OCI-LY3 (cell line): Measurements from ENCODE around the gene MAST2.

Source experiments
- H2AFZ ChIP-seq: fragments of 200-600, 300-600 bp; shearing (Covaris generic); 2 replicates; pipeline ENCODE4 v1.6.0; 2014; ENCODE audit warnings: antibody characterized with exemption, low read depth, low read length
- H3K27ac ChIP-seq: fragments of 200-600, 300-600 bp; sonication (generic); 2 replicates; pipeline ENCODE4 v1.5.1; 2014; ENCODE audit warnings: mild to moderate bottlenecking, low read length, moderate library complexity, mixed read lengths
- H3K27me3 ChIP-seq: fragments of 200-600, 300-600 bp; sonication (generic); 2 replicates; pipeline ENCODE4 v1.6.1; 2014; ENCODE audit warnings: low read depth, low read length, mixed read lengths
- H3K36me3 ChIP-seq: fragments of 200-600, 300-600 bp; sonication (generic); replicated peaks from 2 replicates; pipeline ENCODE3; 2014; ENCODE audit warnings: low read depth, low read length, mixed read lengths
- H3K4me1 ChIP-seq: fragments of 300-600, 200-600 bp; sonication (generic); 2 replicates; pipeline ENCODE4 v1.6.1; 2014; ENCODE audit warnings: low read length, mixed read lengths
- H3K4me2 ChIP-seq: fragments of 200-600, 300-600 bp; sonication (generic); 2 replicates; pipeline ENCODE4 v1.6.1; 2014; ENCODE audit warnings: low read length, mixed read lengths
- H3K4me3 ChIP-seq: fragments of 300-600, 200-600 bp; sonication (generic); 2 replicates; pipeline ENCODE4 v1.5.1; 2014; ENCODE audit warnings: antibody characterized with exemption, mild to moderate bottlenecking, low read length, moderate library complexity
- H3K79me2 ChIP-seq: fragments of 300-600, 200-600 bp; shearing (Covaris generic); 2 replicates; pipeline ENCODE4 v1.6.1; 2014; ENCODE audit warnings: mild to moderate bottlenecking, low read length, mixed read lengths
- H3K9ac ChIP-seq: fragments of 300-600, 200-600 bp; shearing (Covaris generic); 2 replicates; pipeline ENCODE4 v1.6.0; 2014; ENCODE audit warnings: mild to moderate bottlenecking, low read length, moderate library complexity
- H3K9me3 ChIP-seq: fragments of 200-600, 300-600 bp; shearing (Covaris generic); 2 replicates; pipeline ENCODE4 v1.6.1; 2014; ENCODE audit warnings: low read length, mixed read lengths; ENCODE audit not compliant: insufficient read depth
- H4K20me1 ChIP-seq: fragments of 200-600, 300-600 bp; sonication (generic); 2 replicates; pipeline ENCODE4 v1.6.1; 2016; ENCODE audit warnings: low read length, mixed read lengths; ENCODE audit not compliant: insufficient read depth
- EZH2phosphoT487 ChIP-seq: fragments of 200-600 bp; shearing (Covaris generic); IDR thresholded peaks from 2 replicates; pipeline ENCODE4 v1.6.1; 2018; ENCODE audit warnings: antibody characterized with exemption, mixed run types, low read depth
- TF ChIP-seq, protein P1 (sequence below): fragments of 200-600, 300-600 bp; sonication (generic); IDR thresholded peaks from 2 replicates; pipeline ENCODE4 v1.5.1; 2014; ENCODE audit warnings: antibody characterized with exemption, low read length, low read depth

Gene MAST2

DNA sequence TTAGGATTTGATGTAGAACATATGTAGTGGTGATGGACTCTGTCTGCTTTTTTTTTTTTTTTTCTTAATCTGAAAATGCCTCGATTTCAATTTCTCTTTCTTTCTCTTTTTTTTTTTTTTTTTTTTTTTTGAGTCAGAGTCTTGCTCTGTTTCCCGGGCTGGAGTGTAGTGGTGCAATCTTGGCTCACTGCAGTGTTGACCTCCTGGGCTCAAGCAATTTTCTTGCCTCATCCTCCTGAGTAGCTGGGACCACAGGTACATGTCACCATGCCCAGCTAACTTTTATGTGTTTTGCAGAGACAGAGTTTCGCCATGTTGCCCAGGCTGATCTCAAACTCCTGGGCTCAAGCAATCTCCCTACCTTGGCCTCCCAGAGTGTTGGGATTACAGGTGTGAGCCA lies 17.4 kb downstream of the MAST2 start:
- Histone ChIP-seq H3K27me3 (no peaks in the 10 kb centered on the region), H4K20me1 (no peaks in the 10 kb centered on the region), H3K4me2 (no peak overlapping the region), H3K9ac (no peak overlapping the region), H3K4me1 (peaks cover 8% of the 10 kb centered on the region), H3K9me3 (no peaks in the 10 kb centered on the region), H3K4me3 (no peak overlapping the region), H3K36me3 (no peaks in the 10 kb centered on the region), H3K79me2 (no peaks in the 10 kb centered on the region), H2AFZ (no peak overlapping the region), H3K27ac (no peak overlapping the region)
- TF ChIP-seq EZH2phosphoT487 = no peak
- TF ChIP-seq, protein P1, sequence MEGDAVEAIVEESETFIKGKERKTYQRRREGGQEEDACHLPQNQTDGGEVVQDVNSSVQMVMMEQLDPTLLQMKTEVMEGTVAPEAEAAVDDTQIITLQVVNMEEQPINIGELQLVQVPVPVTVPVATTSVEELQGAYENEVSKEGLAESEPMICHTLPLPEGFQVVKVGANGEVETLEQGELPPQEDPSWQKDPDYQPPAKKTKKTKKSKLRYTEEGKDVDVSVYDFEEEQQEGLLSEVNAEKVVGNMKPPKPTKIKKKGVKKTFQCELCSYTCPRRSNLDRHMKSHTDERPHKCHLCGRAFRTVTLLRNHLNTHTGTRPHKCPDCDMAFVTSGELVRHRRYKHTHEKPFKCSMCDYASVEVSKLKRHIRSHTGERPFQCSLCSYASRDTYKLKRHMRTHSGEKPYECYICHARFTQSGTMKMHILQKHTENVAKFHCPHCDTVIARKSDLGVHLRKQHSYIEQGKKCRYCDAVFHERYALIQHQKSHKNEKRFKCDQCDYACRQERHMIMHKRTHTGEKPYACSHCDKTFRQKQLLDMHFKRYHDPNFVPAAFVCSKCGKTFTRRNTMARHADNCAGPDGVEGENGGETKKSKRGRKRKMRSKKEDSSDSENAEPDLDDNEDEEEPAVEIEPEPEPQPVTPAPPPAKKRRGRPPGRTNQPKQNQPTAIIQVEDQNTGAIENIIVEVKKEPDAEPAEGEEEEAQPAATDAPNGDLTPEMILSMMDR = no peak

DNA sequence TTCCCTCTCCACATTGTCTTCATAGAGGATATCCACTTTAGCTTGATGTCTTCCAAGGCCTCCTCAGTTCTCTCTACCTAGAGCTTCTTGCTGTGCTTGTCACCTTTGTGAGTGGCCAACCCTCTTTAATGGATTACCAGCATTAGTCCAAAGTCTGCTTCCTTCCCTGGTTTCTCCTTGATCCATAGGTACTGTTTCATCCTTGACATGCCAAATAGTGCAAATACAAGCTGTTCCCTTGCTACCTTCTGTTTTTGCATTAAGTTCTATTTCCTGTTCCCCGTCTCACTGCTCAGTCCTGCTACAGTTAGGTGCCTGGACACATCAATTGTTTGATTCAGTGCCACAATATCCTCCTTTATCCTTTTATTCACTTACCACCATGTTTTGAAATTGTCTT lies 19.2 kb downstream of the MAST2 start:
- no peaks in the 10 kb centered on the region for H3K27me3 ChIP-seq
- H4K20me1 ChIP-seq = no peaks in the 10 kb centered on the region
- H3K36me3 ChIP-seq = no peaks in the 10 kb centered on the region
- no peak overlapping the region for H3K9ac ChIP-seq
- no peak for TF ChIP-seq EZH2phosphoT487
- no peaks in the 10 kb centered on the region for H3K9me3 ChIP-seq
- no peaks in the 10 kb centered on the region for H3K79me2 ChIP-seq
- no peak overlapping the region for H3K4me2 ChIP-seq
- H2AFZ ChIP-seq = no peak overlapping the region
- H3K27ac ChIP-seq = no peak overlapping the region
- H3K4me1 ChIP-seq = peaks cover 8% of the 10 kb centered on the region
- H3K4me3 ChIP-seq = no peak overlapping the region

DNA sequence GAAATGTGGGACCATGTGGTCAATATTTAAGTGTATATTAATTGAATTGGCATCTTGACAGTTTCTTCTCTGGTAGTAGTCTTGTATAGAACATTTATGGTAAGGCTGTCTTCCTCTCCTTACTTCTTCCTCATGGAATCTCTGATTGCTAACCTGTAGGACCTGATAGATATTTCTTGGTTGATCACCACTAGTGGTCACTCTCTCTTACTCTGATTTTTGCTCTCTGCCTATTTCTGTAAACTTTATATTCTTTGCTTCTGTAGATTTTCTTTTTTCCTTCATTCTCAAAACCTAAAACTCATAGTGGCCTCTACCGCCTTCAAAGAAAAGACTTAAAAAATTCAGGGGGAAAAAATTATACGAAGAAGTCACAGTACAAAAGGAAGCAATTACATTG lies 21.2 kb downstream of the MAST2 start:
- H3K27ac ChIP-seq = no peak overlapping the region
- TF ChIP-seq, protein P1 = no peak; the same call in 1 of the 2 replicates
- TF ChIP-seq EZH2phosphoT487 = no peak
- no peak overlapping the region for H3K4me2 ChIP-seq
- no peak overlapping the region for H3K4me3 ChIP-seq
- H3K36me3 ChIP-seq = no peaks in the 10 kb centered on the region
- no peaks in the 10 kb centered on the region for H3K27me3 ChIP-seq
- H3K9me3 ChIP-seq = no peaks in the 10 kb centered on the region
- H2AFZ ChIP-seq = no peak overlapping the region
- H3K79me2 ChIP-seq = no peaks in the 10 kb centered on the region
- no peak overlapping the region for H3K9ac ChIP-seq
- H3K4me1 ChIP-seq = peaks cover 8% of the 10 kb centered on the region
- H4K20me1 ChIP-seq = no peaks in the 10 kb centered on the region

DNA sequence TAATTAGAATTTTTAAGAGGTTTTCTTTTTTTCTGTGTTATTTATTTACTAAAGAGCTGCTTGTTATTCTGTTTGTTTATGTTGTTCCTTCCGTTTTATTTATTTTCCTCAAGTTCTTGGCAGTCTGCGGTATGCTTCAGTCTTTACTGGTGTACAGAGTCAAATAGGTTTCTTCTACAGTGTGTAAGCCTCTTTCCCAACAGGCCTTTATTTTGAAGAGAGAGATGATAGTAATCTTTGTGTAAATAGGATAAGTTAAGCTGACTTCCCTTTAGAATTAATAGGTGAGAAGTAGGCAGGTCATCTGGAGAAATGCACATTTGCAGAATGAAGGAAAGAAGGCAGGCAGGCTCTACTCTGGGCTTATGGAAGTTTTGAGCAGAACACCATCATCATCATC lies 23.8 kb downstream of the MAST2 start:
- H3K36me3 ChIP-seq = no peaks in the 10 kb centered on the region

More for the DNA sequence above, 23.8 kb downstream of the MAST2 start:
- H3K9ac ChIP-seq = no peak overlapping the region
- no peak overlapping the region for H3K4me3 ChIP-seq
- H3K27ac ChIP-seq = no peak overlapping the region
- TF ChIP-seq EZH2phosphoT487 = no peak
- TF ChIP-seq, protein P1 = no peak
- no peak overlapping the region for H3K4me2 ChIP-seq
- no peaks in the 10 kb centered on the region for H3K27me3 ChIP-seq
- no peaks in the 10 kb centered on the region for H3K9me3 ChIP-seq
- no peaks in the 10 kb centered on the region for H4K20me1 ChIP-seq
- H3K79me2 ChIP-seq = no peaks in the 10 kb centered on the region
- H2AFZ ChIP-seq = no peak overlapping the region
- H3K4me1 ChIP-seq = no peaks in the 10 kb centered on the region
